ENCODE measurements around the gene INKA1.

Gene INKA1

GRCh38 chr3:49794926-49795905, 7.8 kb upstream of the INKA1 start:
- DNase-seq (ENCODE audit: low read depth in 1 of 2, low spot score in 1 of 2), result no peak
- no peak for TF ChIP-seq CTCF (IDR thresholded peaks at IDR 0.05; ENCODE audit: insufficient read depth, low read length)
- TF ChIP-seq POLR2AphosphoS5 (IDR thresholded peaks at IDR 0.05; ENCODE audit: low read depth), result no peak
- no peak for TF ChIP-seq REST (IDR thresholded peaks at IDR 0.05; ENCODE audit: insufficient replicate concordance, low read depth)
- TF ChIP-seq GABPA (IDR thresholded peaks at IDR 0.05; ENCODE audit: low read depth), result no peak
- TF ChIP-seq SPI1 (IDR thresholded peaks at IDR 0.05; ENCODE audit: borderline replicate concordance, low read depth), result no peak
- Histone ChIP-seq H3K4me3 (replicated peaks; ENCODE audit: insufficient read depth, low read length) (no peak overlapping the region), H3K27ac (replicated peaks) (no peak overlapping the region), H3K27me3 (ENCODE audit: insufficient read depth, poor library complexity, severe bottlenecking) (no peaks in the 10 kb centered on the region)

GRCh38 chr3:49799105-49799504, 4.0 kb upstream of the INKA1 start:
- H3K4me3 ChIP-seq (replicated peaks; ENCODE audit: insufficient read depth, low read length), result no peak overlapping the region
- TF ChIP-seq POLR2AphosphoS5 (IDR thresholded peaks at IDR 0.05; ENCODE audit: low read depth) (no peak), CTCF (IDR thresholded peaks at IDR 0.05; ENCODE audit: insufficient read depth, low read length) (no peak), REST (IDR thresholded peaks at IDR 0.05; ENCODE audit: insufficient replicate concordance, low read depth) (no peak), SPI1 (IDR thresholded peaks at IDR 0.05; ENCODE audit: borderline replicate concordance, low read depth) (no peak), GABPA (IDR thresholded peaks at IDR 0.05; ENCODE audit: low read depth) (no peak)
- no peaks in the 10 kb centered on the region for H3K27me3 ChIP-seq (ENCODE audit: insufficient read depth, poor library complexity, severe bottlenecking)
- DNase-seq (ENCODE audit: low read depth in 1 of 2, low spot score in 1 of 2), result no peak
- H3K27ac ChIP-seq (replicated peaks), result no peak overlapping the region

GRCh38 chr3:49799761-49800160, 3.3 kb upstream of the INKA1 start, which contains the start of gene CDHR4:
Gene CDHR4, minus strand, starts transcription at chr3:49799873. Its CDS starts 61 bp downstream, at chr3:49799812.
- H3K4me3 ChIP-seq (replicated peaks; ENCODE audit: insufficient read depth, low read length), result no peak within 1 kb of the TSS
- TF ChIP-seq SPI1 (IDR thresholded peaks at IDR 0.05; ENCODE audit: borderline replicate concordance, low read depth) (no peak), POLR2AphosphoS5 (IDR thresholded peaks at IDR 0.05; ENCODE audit: low read depth) (no peak), CTCF (IDR thresholded peaks at IDR 0.05; ENCODE audit: insufficient read depth, low read length) (no peak), GABPA (IDR thresholded peaks at IDR 0.05; ENCODE audit: low read depth) (no peak), REST (IDR thresholded peaks at IDR 0.05; ENCODE audit: insufficient replicate concordance, low read depth) (no peak)
- no peak for DNase-seq (ENCODE audit: low read depth in 1 of 2, low spot score in 1 of 2)
- no peak within 1 kb of the TSS for H3K27ac ChIP-seq (replicated peaks)
- H3K27me3 ChIP-seq (ENCODE audit: insufficient read depth, poor library complexity, severe bottlenecking), result no peaks in the 10 kb centered on the region
